ENCODE data around the gene PLXDC1.

GRCh38 chr17:39187152-39187830 lies 35.9 kb upstream of the PLXDC1 start:
- no peak for TF ChIP-seq REST (IDR thresholded peaks at IDR 0.05; ENCODE audit: insufficient read depth in 1 of 2, low read depth in 2 of 2, low read length in 2 of 2)
- no peak for TF ChIP-seq POLR2AphosphoS5 (IDR thresholded peaks at IDR 0.05; ENCODE audit: low read depth, low read length)
